Activated T-cell treated with anti-CD3 and anti-CD28 coated beads for 48 hours (primary cell): ENCODE results near the gene CORT.

ENCODE experiments used
- DNase-seq: peaks from one replicate; pipeline ENCODE4 v3.0.0-alpha.2; 2020; ENCODE audit warnings: low read depth

The CORT gene

GRCh38 chr1:10474613-10475507 is 25.0 kb downstream of the CORT start, which contains the start of gene PEX14:
TSS of gene PEX14 (plus strand) at chr1:10474950. CDS start at chr1:10474967, 17 bp downstream.
- peak; percentile 85 for DNase-seq

- no peak for DNase-seq
Measured at GRCh38 chr1:10475510-10475909, 25.7 kb downstream of the CORT start.

GRCh38 chr1:10479296-10479695 is 29.5 kb downstream of the CORT start:
- no peak for DNase-seq

GRCh38 chr1:10480614-10481013 is 30.8 kb downstream of the CORT start:
- DNase-seq = no peak

- DNase-seq = no peak
Measured at GRCh38 chr1:10484521-10484920, 34.7 kb downstream of the CORT start.

GRCh38 chr1:10489291-10490055 is 39.6 kb downstream of the CORT start:
- no peak for DNase-seq

- no peak for DNase-seq
Measured at GRCh38 chr1:10490286-10490970, 40.6 kb downstream of the CORT start.

- DNase-seq = no peak
Measured at GRCh38 chr1:10494418-10494753, 44.6 kb downstream of the CORT start.

GRCh38 chr1:10494754-10495474 is 45.1 kb downstream of the CORT start:
- DNase-seq = peak; percentile 72

GRCh38 chr1:10495475-10495817 is 45.6 kb downstream of the CORT start:
- no peak for DNase-seq

GRCh38 chr1:10495952-10496351 is 46.1 kb downstream of the CORT start:
- DNase-seq = no peak

GRCh38 chr1:10497109-10497508 is 47.3 kb downstream of the CORT start:
- DNase-seq = no peak

- no peak for DNase-seq
Measured at GRCh38 chr1:10498231-10498630, 48.4 kb downstream of the CORT start.
